Mesendoderm (in vitro differentiated cells): ENCODE data around the gene SHISA5.

Source experiments
- DNase-seq: peaks from one replicate; pipeline ENCODE4 v3.0.0; 2013
- H2AK5ac ChIP-seq: 2 replicates; pipeline ENCODE4 v1.6.1; 2013; ENCODE audit warnings: low read length, inconsistent platforms
- H2BK120ac ChIP-seq: 2 replicates; pipeline ENCODE4 v1.6.1; 2013; ENCODE audit warnings: low read depth, mild to moderate bottlenecking, low read length, moderate library complexity, mixed read lengths
- H2BK15ac ChIP-seq: replicated peaks from 2 replicates; pipeline ENCODE4 v1.6.1; 2013; ENCODE audit warnings: low read depth, mild to moderate bottlenecking, moderate library complexity
- H2BK5ac ChIP-seq: 2 replicates; pipeline ENCODE4 v1.6.1; 2013; ENCODE audit warnings: low read length, inconsistent platforms
- H3K18ac ChIP-seq: 2 replicates; pipeline ENCODE4 v1.6.1; 2013; ENCODE audit warnings: mild to moderate bottlenecking, low read length, mixed read lengths
- H3K23ac ChIP-seq: one replicate; pipeline ENCODE4 v1.6.1; 2013; ENCODE audit warnings: low read length
- H3K27ac ChIP-seq: 2 replicates; pipeline ENCODE4 v1.5.1; 2013; ENCODE audit warnings: low read depth, mild to moderate bottlenecking, inconsistent platforms, low read length, moderate library complexity
- H3K27me3 ChIP-seq: 2 replicates; pipeline ENCODE4 v1.6.1; 2013; ENCODE audit warnings: low read length, control low read depth, mild to moderate bottlenecking, inconsistent platforms; ENCODE audit not compliant: insufficient read depth, poor library complexity
- H3K36me3 ChIP-seq: 2 replicates; pipeline ENCODE4 v1.6.1; 2013; ENCODE audit warnings: low read length, inconsistent platforms; ENCODE audit not compliant: control insufficient read depth, insufficient read depth
- H3K4ac ChIP-seq: one replicate; pipeline ENCODE4 v1.6.1; 2013; ENCODE audit warnings: low read depth, mild to moderate bottlenecking, low read length, moderate library complexity
- H3K4me1 ChIP-seq: 2 replicates; pipeline ENCODE4 v1.6.1; 2013; ENCODE audit warnings: low read depth, low read length, inconsistent platforms; ENCODE audit not compliant: control insufficient read depth
- H3K4me2 ChIP-seq: 2 replicates; pipeline ENCODE4 v1.6.1; 2013; ENCODE audit warnings: low read length
- H3K4me3 ChIP-seq: 2 replicates; pipeline ENCODE4 v1.5.1; 2013; ENCODE audit warnings: mild to moderate bottlenecking, low read length
- H3K56ac ChIP-seq: one replicate; pipeline ENCODE4 v1.6.1; 2013; ENCODE audit warnings: low read length
- H3K79me1 ChIP-seq: 2 replicates; pipeline ENCODE4 v1.6.1; 2013; ENCODE audit warnings: low read length, inconsistent platforms
- H3K79me2 ChIP-seq: 2 replicates; pipeline ENCODE4 v1.6.1; 2013; ENCODE audit warnings: mild to moderate bottlenecking, low read length; ENCODE audit not compliant: control insufficient read depth, insufficient read depth
- H3K9ac ChIP-seq: 2 replicates; pipeline ENCODE4 v1.6.1; 2013; ENCODE audit warnings: low read length, inconsistent platforms
- H4K5ac ChIP-seq: one replicate; pipeline ENCODE4 v1.6.1; 2013; ENCODE audit warnings: low read length
- H4K8ac ChIP-seq: one replicate; pipeline ENCODE4 v1.6.1; 2013; ENCODE audit warnings: low read depth, mild to moderate bottlenecking, control low read depth, low read length, moderate library complexity
- WGBS: extraction: QIAGEN DNeasy Blood & Tissue Kit; methylation state at CpG from one replicate; pipeline ENCODE4 v1.1.7; 2013; ENCODE audit warnings: low lambda C conversion rate, missing lambda C conversion rate; ENCODE audit not compliant: insufficient coverage; ENCODE audit errors: extremely low coverage; 5-methylcytosine and 5-hydroxymethylcytosine counted together

Gene SHISA5

GRCh38 chr3:48469046-48469915 lies 34.7 kb downstream of the SHISA5 start:
- Histone ChIP-seq H3K56ac (no peak overlapping the region), H3K4me2 (no peak overlapping the region), H3K23ac (no peak overlapping the region), H3K9ac (no peak overlapping the region), H3K79me2 (peaks cover 1% of the 10 kb centered on the region), H2BK15ac (no peak overlapping the region), H3K27ac (no peak overlapping the region), H3K27me3 (no peaks in the 10 kb centered on the region), H3K18ac (no peak overlapping the region), H2BK120ac (no peak overlapping the region), H3K79me1 (peaks cover 11% of the 10 kb centered on the region), H3K4me1 (peaks cover 5% of the 10 kb centered on the region), H2AK5ac (no peak overlapping the region), H3K4me3 (no peak overlapping the region), H4K8ac (no peak overlapping the region), H3K36me3 (no peaks in the 10 kb centered on the region), H2BK5ac (no peak overlapping the region), H4K5ac (no peak overlapping the region), H3K4ac (no peak overlapping the region)
- DNase-seq = no peak
- WGBS = no CpG with 5 or more reads among the region's 29 CpGs

- Histone ChIP-seq H4K5ac (no peak overlapping the region), H2AK5ac (no peak overlapping the region), H3K56ac (no peak overlapping the region), H2BK5ac (no peak overlapping the region), H3K27me3 (no peaks in the 10 kb centered on the region), H2BK120ac (no peak overlapping the region), H3K18ac (no peak overlapping the region), H3K79me2 (peaks cover 1% of the 10 kb centered on the region), H2BK15ac (no peak overlapping the region), H4K8ac (no peak overlapping the region), H3K36me3 (no peaks in the 10 kb centered on the region), H3K23ac (no peak overlapping the region), H3K4ac (no peak overlapping the region), H3K9ac (no peak overlapping the region), H3K4me3 (no peak overlapping the region), H3K4me1 (peaks cover 4% of the 10 kb centered on the region), H3K4me2 (no peak overlapping the region), H3K27ac (no peak overlapping the region), H3K79me1 (peaks cover 11% of the 10 kb centered on the region)
- no peak for DNase-seq
- WGBS = no CpG with 5 or more reads among the region's 8 CpGs
Measured at GRCh38 chr3:48468329-48468731, 35.6 kb downstream of the SHISA5 start.

GRCh38 chr3:48467473-48468267 lies 36.3 kb downstream of the SHISA5 start:
- no peak overlapping the region for H2BK15ac ChIP-seq
- H3K79me1 ChIP-seq = peaks cover 11% of the 10 kb centered on the region
- no peak overlapping the region for H2BK120ac ChIP-seq
- H2BK5ac ChIP-seq = no peak overlapping the region
- no peaks in the 10 kb centered on the region for H3K27me3 ChIP-seq
- peaks cover 2% of the 10 kb centered on the region for H3K4me1 ChIP-seq
- H3K23ac ChIP-seq = no peak overlapping the region
- no peak overlapping the region for H3K4me2 ChIP-seq
- peaks cover 1% of the 10 kb centered on the region for H3K79me2 ChIP-seq
- H3K18ac ChIP-seq = no peak overlapping the region
- no peak overlapping the region for H3K27ac ChIP-seq
- no peak overlapping the region for H3K4ac ChIP-seq
- no peak overlapping the region for H3K9ac ChIP-seq
- H4K8ac ChIP-seq = no peak overlapping the region
- H3K36me3 ChIP-seq = no peaks in the 10 kb centered on the region
- DNase-seq = no peak
- H4K5ac ChIP-seq = no peak overlapping the region
- no peak overlapping the region for H2AK5ac ChIP-seq
- WGBS = no CpG with 5 or more reads among the region's 7 CpGs
- no peak overlapping the region for H3K4me3 ChIP-seq
- no peak overlapping the region for H3K56ac ChIP-seq

DNA sequence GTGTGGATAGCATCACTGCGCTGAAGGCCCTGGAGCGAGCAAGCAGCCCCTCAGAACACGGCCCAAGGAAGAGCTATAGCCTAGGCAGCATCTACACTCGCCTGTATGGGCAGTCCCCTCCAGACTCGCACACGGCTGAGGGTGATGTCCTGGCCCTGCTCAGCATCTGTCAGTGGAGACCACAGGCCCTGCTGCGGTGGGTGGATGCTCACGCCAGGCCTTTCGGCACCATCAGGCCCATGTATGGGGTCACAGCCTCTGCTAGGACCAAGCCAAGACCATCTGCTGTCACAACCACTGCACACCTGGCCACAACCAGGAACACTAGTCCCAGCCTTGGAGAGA lies 36.9 kb downstream of the SHISA5 start:
- no peak overlapping the region for H3K4me3 ChIP-seq
- no peak overlapping the region for H3K18ac ChIP-seq
- no peak overlapping the region for H3K27ac ChIP-seq
- no peak overlapping the region for H3K4me2 ChIP-seq
- no peak overlapping the region for H4K5ac ChIP-seq
- H3K79me1 ChIP-seq = peaks cover 11% of the 10 kb centered on the region
- no peaks in the 10 kb centered on the region for H3K36me3 ChIP-seq
- H2AK5ac ChIP-seq = no peak overlapping the region
- no peaks in the 10 kb centered on the region for H3K27me3 ChIP-seq
- no CpG with 5 or more reads among the region's 9 CpGs for WGBS
- H2BK5ac ChIP-seq = no peak overlapping the region
- peaks cover 1% of the 10 kb centered on the region for H3K79me2 ChIP-seq
- no peak overlapping the region for H4K8ac ChIP-seq
- peaks cover 2% of the 10 kb centered on the region for H3K4me1 ChIP-seq
- DNase-seq = no peak
- no peak overlapping the region for H3K4ac ChIP-seq
- no peak overlapping the region for H3K9ac ChIP-seq
- H2BK15ac ChIP-seq = no peak overlapping the region
- no peak overlapping the region for H2BK120ac ChIP-seq
- peak overlapping the region; percentile 1 for H3K56ac ChIP-seq
- H3K23ac ChIP-seq = no peak overlapping the region

GRCh38 chr3:48466386-48467109 lies 37.4 kb downstream of the SHISA5 start:
- peaks cover 11% of the 10 kb centered on the region for H3K79me1 ChIP-seq
- peaks cover 1% of the 10 kb centered on the region for H3K79me2 ChIP-seq
- no peak overlapping the region for H3K4ac ChIP-seq
- DNase-seq = no peak
- no peak overlapping the region for H3K4me2 ChIP-seq
- no peaks in the 10 kb centered on the region for H3K36me3 ChIP-seq
- peak overlapping the region; percentile 90 for H3K27ac ChIP-seq
- peak overlapping the region; percentile 88 for H2BK5ac ChIP-seq
- no peak overlapping the region for H2BK15ac ChIP-seq
- peak overlapping the region; percentile 83 for H3K56ac ChIP-seq
- no peak overlapping the region for H2AK5ac ChIP-seq
- H3K23ac ChIP-seq = peak overlapping the region; percentile 29
- peak overlapping the region; percentile 60 for H3K9ac ChIP-seq
- no peak overlapping the region for H4K5ac ChIP-seq
- no peak overlapping the region for H2BK120ac ChIP-seq
- H3K27me3 ChIP-seq = no peaks in the 10 kb centered on the region
- H3K4me1 ChIP-seq = peaks cover 2% of the 10 kb centered on the region
- no CpG with 5 or more reads among the region's 19 CpGs for WGBS
- H3K4me3 ChIP-seq = no peak overlapping the region
- H3K18ac ChIP-seq = peak overlapping the region; percentile 76
- H4K8ac ChIP-seq = no peak overlapping the region
